ENCODE measurements around the gene PPARA.
A peak's percentile ranks its signal among the peaks of the same experiment; 100 is the strongest.
"Not testable (repeated sequence)": the region's sequence is repeated elsewhere in the genome, so short reads cannot be mapped to it uniquely, and the experiment has no call there.

Gene PPARA

GRCh38 chr22:46172522-46173110 lies 22.3 kb downstream of the PPARA start:
- DNase-seq (ENCODE audit: low spot score): no peak

DNA sequence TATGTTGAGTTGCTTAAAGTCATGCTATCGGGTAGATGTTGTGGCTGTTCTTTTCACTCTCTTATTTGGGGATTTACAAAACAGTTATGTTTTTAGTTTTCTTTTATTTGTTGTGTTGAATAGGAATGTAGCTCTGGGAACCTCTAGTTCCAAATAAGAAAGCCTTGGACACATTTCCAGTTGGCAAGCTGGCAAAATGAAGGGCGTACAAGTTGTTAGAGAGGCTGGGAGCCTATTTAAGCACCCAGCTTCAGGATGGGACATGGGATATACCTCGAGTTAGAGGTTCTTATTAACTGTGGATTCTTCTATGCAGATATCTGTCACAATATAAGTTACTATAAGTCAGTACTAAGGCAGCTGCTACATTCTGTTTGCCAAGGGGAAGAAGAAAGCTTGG lies 22.8 kb downstream of the PPARA start:
- no peak for DNase-seq (ENCODE audit: low spot score)

GRCh38 chr22:46175631-46176030 lies 25.3 kb downstream of the PPARA start:
- peak; percentile 74 for DNase-seq (ENCODE audit: low spot score)

DNA sequence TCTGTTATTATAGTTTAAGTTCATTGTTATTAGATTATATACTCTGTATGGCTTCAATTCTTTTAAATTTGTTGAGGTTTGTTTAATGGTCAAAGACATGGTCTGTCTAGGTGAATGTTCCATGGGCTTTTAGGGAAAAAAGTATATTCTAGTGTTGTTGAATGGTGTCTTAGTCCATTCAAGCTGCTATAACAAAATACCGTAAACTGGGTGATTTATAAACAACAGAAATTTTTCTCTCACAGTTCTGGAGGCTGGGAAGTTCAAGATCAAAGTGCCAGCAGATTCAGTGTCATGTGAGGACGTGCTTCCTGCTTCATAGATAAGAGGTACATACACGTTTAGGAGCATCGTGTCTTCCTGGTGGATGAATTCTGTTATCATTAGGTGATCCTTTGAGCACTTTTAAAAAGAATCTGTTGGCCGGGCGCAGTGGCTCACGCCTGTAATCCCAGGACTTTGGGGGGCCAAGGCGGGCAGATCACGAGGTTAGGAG lies 26.2 kb downstream of the PPARA start:
- DNase-seq (ENCODE audit: low spot score): no peak

- no peak for DNase-seq (ENCODE audit: low spot score)
These were observed 28.6 kb downstream of the PPARA start for GRCh38 chr22:46178755-46179505.

DNA sequence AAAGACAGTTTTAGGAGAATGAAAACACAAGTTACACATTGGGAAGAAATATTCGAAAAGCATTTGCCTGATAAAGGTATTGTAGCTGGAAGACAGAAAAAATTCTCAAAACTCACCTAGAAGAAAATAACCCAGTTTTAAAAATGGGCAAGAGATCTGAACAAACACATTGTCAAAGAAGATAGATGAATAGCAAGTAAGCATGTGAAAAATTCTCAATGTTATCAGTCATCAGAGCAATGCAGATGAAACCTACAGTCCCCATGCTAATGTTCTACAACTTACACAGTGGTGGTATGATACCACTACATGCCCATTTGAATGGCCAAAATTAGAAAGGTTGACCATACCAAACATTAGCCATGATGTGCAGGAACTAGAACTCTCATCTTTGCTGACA lies 29.4 kb downstream of the PPARA start:
- DNase-seq (ENCODE audit: low spot score): no peak

DNA sequence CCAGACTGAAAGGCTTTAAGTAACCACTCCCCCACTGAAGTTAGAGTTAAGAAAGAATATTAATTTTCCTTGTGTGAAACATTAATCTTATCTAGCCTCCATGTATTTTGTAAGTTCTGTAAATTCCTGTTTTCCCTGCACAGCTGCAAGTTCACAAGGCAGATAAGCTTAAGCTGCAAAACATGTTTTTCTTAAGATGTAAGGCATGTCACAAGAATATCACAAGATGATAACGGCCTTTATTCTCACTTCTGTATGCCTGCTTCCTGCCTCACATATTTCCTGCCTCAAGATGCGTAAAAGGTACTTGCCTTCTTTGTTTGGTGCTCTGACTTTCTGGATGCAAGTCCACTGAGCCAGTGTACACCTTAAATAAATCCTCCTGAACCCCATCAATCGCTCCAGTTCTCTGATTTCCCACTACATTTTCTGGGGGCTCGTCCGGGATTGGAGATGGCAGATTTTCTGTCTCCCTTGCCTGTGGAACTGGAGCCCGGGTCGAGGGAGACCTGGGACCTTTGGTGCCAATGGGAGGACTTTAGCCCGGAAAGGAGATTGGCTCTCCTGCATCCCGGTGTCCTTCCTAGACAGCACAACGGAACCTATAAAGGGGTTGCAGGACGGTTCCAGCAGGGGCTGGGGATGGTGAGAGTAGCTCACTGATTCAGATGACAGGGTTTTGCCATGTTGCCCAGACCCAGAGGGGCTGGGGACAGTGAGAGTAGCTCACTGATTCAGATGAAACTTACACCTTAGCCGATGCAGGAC lies 30.2 kb downstream of the PPARA start:
- DNase-seq (ENCODE audit: low spot score): no peak

DNA sequence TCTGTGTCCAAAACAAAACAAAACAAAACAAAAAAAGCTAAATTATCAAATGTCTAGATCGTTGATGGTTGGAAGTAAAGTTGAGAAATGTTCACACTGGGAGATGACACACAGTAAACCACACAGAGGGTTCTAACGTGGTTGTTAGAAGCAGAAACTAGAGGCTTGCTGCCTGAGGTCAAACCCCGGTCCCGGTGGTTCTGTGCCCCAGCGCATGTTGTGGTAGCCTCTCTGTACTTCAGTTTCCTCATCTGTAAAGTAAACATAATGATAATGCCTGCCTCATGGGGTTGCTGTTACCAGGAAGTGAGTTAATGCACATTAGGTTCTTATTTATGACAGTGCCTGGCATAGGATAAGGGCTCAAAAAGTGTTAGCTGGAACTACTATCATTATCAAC lies 33.4 kb downstream of the PPARA start:
- no peak for DNase-seq (ENCODE audit: low spot score)

DNA sequence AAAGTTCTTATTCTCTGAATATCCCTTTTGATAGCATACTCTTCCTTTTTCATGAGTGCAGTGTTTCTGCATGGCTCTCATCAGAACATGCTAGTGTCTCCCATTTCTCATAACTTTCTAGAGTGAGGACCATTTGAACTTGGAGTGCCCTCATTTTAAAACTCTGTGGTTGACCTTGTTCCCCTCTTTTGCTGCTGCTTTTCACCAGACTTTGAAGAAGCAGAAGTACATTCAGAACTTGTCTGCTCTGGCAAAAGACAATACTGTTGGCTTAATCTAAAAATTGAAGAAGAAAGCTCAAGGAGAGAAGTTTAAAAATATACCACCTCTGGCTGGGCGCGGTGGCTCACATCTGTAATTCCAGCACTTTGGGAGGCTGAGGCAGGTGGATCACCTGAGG lies 35.0 kb downstream of the PPARA start:
- no peak for DNase-seq (ENCODE audit: low spot score)

DNA sequence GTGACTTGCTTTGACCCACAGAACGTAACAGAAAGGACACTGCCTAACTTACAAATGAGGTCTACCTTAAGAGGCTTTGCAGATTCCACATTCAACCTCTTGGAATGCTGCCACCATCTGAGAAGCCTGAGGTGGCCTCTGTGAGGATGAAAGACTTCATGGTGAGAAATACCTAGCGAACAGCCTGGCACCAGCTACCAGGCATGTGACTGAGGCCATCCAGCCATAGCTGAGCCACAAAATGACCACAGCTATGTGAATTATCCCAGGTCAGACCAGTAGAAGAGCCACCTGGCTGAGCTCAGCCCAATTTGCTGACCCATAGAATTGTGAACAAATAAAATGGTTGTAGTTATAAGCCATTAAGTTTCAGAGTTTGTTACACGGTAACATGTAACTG lies 37.5 kb downstream of the PPARA start:
- no peak for DNase-seq (ENCODE audit: low spot score)

DNA sequence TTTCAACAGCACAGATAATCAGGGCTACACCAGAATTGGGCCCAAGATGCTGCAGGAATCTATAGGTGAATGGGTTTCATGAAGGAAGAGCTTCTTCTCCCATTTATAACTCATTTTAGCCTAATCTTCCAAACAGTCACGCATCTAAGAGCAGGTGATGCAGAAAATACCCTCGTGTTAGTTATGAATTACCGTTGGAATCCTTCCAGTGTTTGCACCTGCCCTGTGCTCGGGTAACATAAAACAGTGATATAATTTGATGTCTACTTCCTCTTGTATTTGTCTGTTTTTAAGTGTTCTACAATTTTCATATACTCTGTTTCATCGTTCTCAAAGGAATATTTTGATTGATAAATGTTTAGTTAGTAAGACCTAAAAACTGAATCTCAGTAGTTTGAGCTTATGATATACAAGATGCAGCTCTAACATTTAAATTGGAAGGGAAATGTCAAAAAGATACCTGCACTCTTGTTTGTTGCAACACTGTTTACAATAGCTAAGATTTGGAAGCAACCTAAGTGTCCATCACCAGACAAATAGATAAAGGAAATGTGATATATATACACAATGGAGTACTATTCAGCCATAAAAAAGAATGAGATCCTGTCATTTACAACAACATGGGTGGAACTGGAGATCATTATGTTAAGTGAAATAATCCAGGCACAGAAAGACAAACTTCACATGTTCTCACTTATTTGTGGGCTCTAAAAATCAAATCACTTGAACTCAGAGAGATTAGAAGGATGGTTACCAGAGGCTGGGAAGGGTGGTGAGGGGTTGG lies 42.1 kb downstream of the PPARA start:
- DNase-seq (ENCODE audit: low spot score): no peak

GRCh38 chr22:46193898-46194310 lies 43.6 kb downstream of the PPARA start:
- DNase-seq (ENCODE audit: low spot score): no peak

- DNase-seq (ENCODE audit: low spot score): no peak
These were observed 45.3 kb downstream of the PPARA start for GRCh38 chr22:46195487-46196165.

DNA sequence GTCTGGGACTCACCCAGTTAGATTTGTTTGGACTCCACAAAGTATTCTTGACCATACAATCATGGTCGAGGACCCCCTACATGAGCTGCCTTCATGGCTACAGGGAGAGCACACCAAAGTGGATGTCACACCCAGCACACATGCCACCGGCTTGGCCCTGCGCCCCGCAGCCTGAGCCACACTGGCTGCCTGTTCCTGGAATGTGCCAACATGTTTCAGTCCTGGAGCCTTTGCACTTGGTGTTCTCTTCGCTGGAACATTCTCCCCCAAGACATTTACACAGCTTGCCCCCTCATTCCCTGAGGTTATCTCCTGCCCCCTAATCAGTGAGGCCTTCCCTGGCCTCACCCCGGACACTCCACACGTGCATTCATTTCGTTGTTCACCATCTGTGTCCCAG lies 46.0 kb downstream of the PPARA start:
- no peak for DNase-seq (ENCODE audit: low spot score)

DNA sequence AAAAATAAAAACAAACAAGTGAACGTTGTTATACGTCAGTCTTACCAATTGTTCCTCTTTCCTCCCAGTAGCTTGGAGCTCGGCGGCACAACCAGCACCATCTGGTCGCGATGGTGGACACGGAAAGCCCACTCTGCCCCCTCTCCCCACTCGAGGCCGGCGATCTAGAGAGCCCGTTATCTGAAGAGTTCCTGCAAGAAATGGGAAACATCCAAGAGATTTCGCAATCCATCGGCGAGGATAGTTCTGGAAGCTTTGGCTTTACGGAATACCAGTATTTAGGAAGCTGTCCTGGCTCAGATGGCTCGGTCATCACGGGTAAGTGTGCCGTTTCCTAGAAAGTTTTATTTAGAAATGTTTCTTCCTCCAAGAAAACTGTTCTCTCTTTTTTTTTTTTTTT lies 47.9 kb downstream of the PPARA start:
- no peak for DNase-seq (ENCODE audit: low spot score)

DNA sequence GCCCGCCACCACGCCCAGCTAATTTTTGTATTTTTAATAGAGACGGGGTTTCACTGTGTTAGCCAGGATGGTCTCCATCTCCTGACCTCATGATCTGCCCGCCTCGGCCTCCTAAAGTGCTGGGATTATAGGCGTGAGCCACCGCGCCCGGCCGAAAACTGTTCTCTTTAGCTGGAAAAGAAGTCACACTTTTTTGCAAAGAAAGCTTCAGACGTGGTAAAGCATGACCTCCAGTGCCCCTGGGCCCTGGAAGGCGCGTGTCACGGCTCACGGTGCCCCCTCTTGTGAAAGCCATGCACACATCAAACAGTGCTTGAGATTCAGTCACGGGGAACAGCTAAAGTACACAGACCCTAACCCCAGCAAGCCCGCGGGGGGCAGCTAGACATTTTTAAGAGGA lies 48.5 kb downstream of the PPARA start:
- DNase-seq (ENCODE audit: low spot score): not testable (repeated sequence)

GRCh38 chr22:46201059-46201757 lies 50.9 kb downstream of the PPARA start:
- no peak for DNase-seq (ENCODE audit: low spot score)

GRCh38 chr22:46202897-46203600 lies 52.7 kb downstream of the PPARA start:
- no peak for DNase-seq (ENCODE audit: low spot score)

DNA sequence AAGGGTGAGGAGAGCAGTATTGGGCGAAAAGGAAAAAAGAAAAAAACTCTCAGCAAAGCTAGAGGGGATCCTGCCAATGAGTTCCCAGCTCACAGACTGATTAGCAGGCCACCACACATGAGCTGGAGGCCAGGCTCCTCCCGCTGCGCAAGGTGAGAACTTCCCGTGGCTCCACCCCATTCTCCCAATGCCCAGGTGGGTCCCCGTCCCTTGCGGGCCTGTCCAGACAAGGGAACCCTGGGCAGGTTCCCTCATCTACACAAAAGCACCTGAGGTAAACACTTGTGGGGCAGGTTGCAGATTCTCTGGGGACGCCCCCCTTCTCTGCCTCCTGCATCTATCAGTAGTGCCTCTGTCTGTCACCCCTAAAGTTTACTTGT lies 53.3 kb downstream of the PPARA start:
- DNase-seq (ENCODE audit: low spot score): no peak

- no peak for DNase-seq (ENCODE audit: low spot score)
These were observed 58.9 kb downstream of the PPARA start for GRCh38 chr22:46209262-46209661.

All from hepatic stellate cell (primary cell).